Measurements from ENCODE around the gene NF1. TPM values are rescaled to one million over a fixed set of nuclear protein-coding genes. Genes with fewer than 3 reads are reported as not detected.

Gene NF1
- total RNA-seq, 4 donors from 2014 or later: 34.8 to 106 (median 59.2) TPM

DNA sequence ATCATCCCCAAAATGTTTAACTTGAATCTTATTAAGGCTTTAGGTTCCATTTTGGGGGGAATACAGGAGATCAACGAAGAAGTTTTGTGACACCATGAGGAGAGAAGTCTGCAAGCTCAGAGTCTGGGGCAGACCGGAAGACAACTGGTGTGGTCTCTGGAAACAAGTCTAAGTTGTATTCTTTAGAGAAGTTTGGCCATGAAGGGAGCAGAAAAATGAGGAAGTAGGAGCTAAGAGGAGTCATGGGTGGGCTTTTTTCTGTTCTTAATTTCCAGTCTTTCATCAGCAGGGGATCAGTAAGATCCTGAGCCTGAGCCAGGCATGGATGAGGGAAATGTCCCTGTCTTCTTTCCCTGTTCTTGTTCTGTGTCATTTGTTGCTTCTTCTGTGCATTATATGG is 35.8 kb upstream of the NF1 start:
- H3K27ac ChIP-seq: no peak overlapping the region
- no peaks in the 10 kb centered on the region for H3K36me3 ChIP-seq
- WGBS, 2 donors (ENCODE audit: low coverage in 1 of 2): 71 to 92% methylated on average over 1 to 2 of the region's 2 CpGs
- no peaks in the 10 kb centered on the region for H3K27me3 ChIP-seq
- no peak overlapping the region for H3K4me3 ChIP-seq
- H3K9me3 ChIP-seq: no peaks in the 10 kb centered on the region
- no peak for DNase-seq
- H3K4me1 ChIP-seq: no peaks in the 10 kb centered on the region
- in situ Hi-C loops (cut with MboI; ENCODE audit: low pct_ligation_motif_present in 1 of 4, low pct_unique_long_range_greater_than_20kb in 1 of 4, low sequenced_read_pairs in 3 of 4): no loop called here
- intact Hi-C loops (cut with DNase I; ENCODE audit: low total_unique reads): no loop called here
- TF ChIP-seq POLR2AphosphoS5 (IDR thresholded peaks at IDR 0.05) (no peak), POLR2A (IDR thresholded peaks at IDR 0.05) (no peak), EP300 (IDR thresholded peaks at IDR 0.05; ENCODE audit: low read depth) (no peak)
- TF ChIP-seq, protein P1, sequence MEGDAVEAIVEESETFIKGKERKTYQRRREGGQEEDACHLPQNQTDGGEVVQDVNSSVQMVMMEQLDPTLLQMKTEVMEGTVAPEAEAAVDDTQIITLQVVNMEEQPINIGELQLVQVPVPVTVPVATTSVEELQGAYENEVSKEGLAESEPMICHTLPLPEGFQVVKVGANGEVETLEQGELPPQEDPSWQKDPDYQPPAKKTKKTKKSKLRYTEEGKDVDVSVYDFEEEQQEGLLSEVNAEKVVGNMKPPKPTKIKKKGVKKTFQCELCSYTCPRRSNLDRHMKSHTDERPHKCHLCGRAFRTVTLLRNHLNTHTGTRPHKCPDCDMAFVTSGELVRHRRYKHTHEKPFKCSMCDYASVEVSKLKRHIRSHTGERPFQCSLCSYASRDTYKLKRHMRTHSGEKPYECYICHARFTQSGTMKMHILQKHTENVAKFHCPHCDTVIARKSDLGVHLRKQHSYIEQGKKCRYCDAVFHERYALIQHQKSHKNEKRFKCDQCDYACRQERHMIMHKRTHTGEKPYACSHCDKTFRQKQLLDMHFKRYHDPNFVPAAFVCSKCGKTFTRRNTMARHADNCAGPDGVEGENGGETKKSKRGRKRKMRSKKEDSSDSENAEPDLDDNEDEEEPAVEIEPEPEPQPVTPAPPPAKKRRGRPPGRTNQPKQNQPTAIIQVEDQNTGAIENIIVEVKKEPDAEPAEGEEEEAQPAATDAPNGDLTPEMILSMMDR (IDR thresholded peaks at IDR 0.05): no peak

DNA sequence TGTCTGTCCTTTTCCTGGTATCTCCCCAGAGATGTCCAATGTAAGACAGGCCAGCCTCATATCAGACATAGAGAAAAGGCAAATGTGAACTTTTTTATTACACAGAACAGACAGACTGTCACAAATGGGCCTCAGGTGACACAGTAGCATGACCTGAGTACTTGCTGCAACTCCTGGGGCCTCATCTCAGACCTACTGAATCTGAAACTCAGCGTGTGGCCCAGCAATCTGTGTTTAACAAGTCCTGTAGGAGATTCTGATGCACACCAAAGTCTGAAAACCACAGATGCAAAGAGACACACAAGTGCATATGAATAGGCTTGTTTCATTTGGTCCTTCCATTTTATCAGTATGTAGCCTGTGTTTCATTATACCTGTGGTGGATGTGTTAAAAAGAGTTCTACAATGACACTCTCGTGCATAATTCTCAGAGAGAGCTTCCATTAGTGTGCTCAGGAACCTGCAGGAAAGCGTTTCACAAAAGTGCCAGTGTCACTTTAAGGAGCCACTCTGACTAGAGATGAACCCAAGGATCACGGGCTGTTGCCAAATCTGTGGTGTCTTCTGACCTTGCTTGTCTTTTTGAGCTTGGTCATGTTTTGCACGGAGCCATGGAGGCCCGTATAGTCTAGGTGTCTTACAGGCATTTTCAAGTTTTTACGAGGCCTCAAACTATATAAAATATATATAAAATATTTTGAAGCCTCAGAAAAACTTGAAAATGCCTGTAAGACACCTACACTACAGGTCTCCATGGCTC is 33.8 kb upstream of the NF1 start:
- Histone ChIP-seq H3K27ac (no peak overlapping the region), H3K4me1 (no peaks in the 10 kb centered on the region), H3K9me3 (no peaks in the 10 kb centered on the region), H3K27me3 (no peaks in the 10 kb centered on the region), H3K36me3 (no peaks in the 10 kb centered on the region), H3K4me3 (no peak overlapping the region)
- no peak for DNase-seq
- WGBS, 2 donors (ENCODE audit: low coverage in 1 of 2): 85 to 88% methylated on average over 6 to 7 of the region's 7 CpGs
- TF ChIP-seq POLR2A (IDR thresholded peaks at IDR 0.05) (no peak), POLR2AphosphoS5 (IDR thresholded peaks at IDR 0.05) (no peak), EP300 (IDR thresholded peaks at IDR 0.05; ENCODE audit: low read depth) (no peak)
- TF ChIP-seq, protein P1 (IDR thresholded peaks at IDR 0.05): no peak
- in situ Hi-C loops (cut with MboI; ENCODE audit: low pct_ligation_motif_present in 1 of 4, low pct_unique_long_range_greater_than_20kb in 1 of 4, low sequenced_read_pairs in 3 of 4): no loop called here
- intact Hi-C loops (cut with DNase I; ENCODE audit: low total_unique reads): no loop called here

DNA sequence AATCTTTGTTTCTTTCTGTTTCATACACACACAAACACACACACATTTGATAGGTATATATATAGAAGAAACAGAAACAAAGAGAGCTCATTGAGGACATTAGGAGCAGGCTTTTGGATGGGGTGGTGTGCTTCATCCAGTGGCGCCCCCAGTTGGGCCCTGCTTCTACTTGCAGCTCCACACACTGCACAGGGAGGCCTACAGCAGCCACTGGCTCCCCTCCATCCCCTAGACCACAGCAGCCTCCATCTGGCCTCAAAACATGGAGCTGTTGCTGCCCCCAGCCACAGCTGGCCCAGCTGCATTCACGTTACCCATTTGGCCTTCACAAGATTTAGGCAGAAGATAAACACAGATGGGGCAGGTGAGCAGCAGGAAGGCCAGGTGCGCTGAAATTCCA is 33.1 kb upstream of the NF1 start:
- Histone ChIP-seq H3K27ac (no peak overlapping the region), H3K27me3 (no peaks in the 10 kb centered on the region), H3K4me1 (no peaks in the 10 kb centered on the region), H3K36me3 (no peaks in the 10 kb centered on the region), H3K9me3 (no peaks in the 10 kb centered on the region), H3K4me3 (no peak overlapping the region)
- 83% methylated on average over 3 of the region's 3 CpGs; no CpG with 5 or more reads in 1 of the 2 donors for WGBS, 2 donors (ENCODE audit: low coverage in 1 of 2)
- in situ Hi-C loops (cut with MboI; ENCODE audit: low pct_ligation_motif_present in 1 of 4, low pct_unique_long_range_greater_than_20kb in 1 of 4, low sequenced_read_pairs in 3 of 4) (no loop called here), intact Hi-C loops (cut with DNase I; ENCODE audit: low total_unique reads) (no loop called here)
- TF ChIP-seq, protein P1 (IDR thresholded peaks at IDR 0.05): no peak
- TF ChIP-seq EP300 (IDR thresholded peaks at IDR 0.05; ENCODE audit: low read depth) (no peak), POLR2A (IDR thresholded peaks at IDR 0.05) (no peak), POLR2AphosphoS5 (IDR thresholded peaks at IDR 0.05) (no peak)
- no peak for DNase-seq

DNA sequence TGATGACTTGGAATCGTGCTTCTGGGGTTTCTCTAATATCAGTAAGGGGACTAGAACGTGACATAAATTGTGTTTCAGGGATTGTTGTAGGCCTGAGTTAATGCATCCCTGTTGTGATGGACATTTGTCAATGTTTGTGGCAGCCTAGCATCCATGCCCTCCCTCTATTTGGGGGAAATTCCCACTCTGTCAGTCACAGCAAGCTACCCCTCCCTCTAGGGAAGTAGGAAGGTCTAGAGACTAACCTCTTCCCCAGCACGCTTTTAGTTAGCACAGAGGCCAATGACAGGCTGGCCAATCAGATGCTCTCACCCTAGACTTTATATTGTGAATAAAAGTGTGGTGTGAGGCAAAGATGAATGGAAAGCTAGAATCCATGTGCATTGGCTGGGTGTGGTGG is 32.4 kb upstream of the NF1 start:
- TF ChIP-seq POLR2A (IDR thresholded peaks at IDR 0.05) (no peak), POLR2AphosphoS5 (IDR thresholded peaks at IDR 0.05) (no peak), EP300 (IDR thresholded peaks at IDR 0.05; ENCODE audit: low read depth) (no peak)
- TF ChIP-seq, protein P1 (IDR thresholded peaks at IDR 0.05): no peak
- H3K27me3 ChIP-seq: no peaks in the 10 kb centered on the region
- intact Hi-C loops (cut with DNase I; ENCODE audit: low total_unique reads) (no loop called here), in situ Hi-C loops (cut with MboI; ENCODE audit: low pct_ligation_motif_present in 1 of 4, low pct_unique_long_range_greater_than_20kb in 1 of 4, low sequenced_read_pairs in 3 of 4) (no loop called here)
- no peak for DNase-seq
- H3K9me3 ChIP-seq: no peaks in the 10 kb centered on the region
- H3K27ac ChIP-seq: no peak overlapping the region
- no peaks in the 10 kb centered on the region for H3K36me3 ChIP-seq
- WGBS, 2 donors (ENCODE audit: low coverage in 1 of 2): 60 to 92% methylated on average over 2 to 3 of the region's 3 CpGs
- no peak overlapping the region for H3K4me3 ChIP-seq
- peaks cover 0 to 1% (median under 1%) of the 10 kb centered on the region in 4 donors for H3K4me1 ChIP-seq
